Right lobe of liver (tissue), 4 donors: ENCODE measurements around the gene FMNL2.

Experiments used
- POLR2A ChIP-seq: fragments of 450-650 bp; IDR thresholded peaks from one replicate; pipeline ENCODE4 v1.6.1; 2017; ENCODE audit warnings: antibody characterized with exemption, mild to moderate bottlenecking
- TF ChIP-seq, protein P1 (sequence below), 4 donors: fragments of 200-600 bp in 3 of 4; fragments of 450-650 bp in 1 of 4; IDR thresholded peaks; one replicate each; pipeline versions ENCODE4 v1.5.1 to v1.8.0; 2016 to 2022; ENCODE audit warnings: antibody characterized with exemption in 4 of 4, mild to moderate bottlenecking in 2 of 4
- donor health status: DM: no; HTN: no; CAD: no.
- donor health status: DM: no; HTN: no; CAD: no.
- donor health status: DM: no; HTN: yes; CAD: no.

DNA sequence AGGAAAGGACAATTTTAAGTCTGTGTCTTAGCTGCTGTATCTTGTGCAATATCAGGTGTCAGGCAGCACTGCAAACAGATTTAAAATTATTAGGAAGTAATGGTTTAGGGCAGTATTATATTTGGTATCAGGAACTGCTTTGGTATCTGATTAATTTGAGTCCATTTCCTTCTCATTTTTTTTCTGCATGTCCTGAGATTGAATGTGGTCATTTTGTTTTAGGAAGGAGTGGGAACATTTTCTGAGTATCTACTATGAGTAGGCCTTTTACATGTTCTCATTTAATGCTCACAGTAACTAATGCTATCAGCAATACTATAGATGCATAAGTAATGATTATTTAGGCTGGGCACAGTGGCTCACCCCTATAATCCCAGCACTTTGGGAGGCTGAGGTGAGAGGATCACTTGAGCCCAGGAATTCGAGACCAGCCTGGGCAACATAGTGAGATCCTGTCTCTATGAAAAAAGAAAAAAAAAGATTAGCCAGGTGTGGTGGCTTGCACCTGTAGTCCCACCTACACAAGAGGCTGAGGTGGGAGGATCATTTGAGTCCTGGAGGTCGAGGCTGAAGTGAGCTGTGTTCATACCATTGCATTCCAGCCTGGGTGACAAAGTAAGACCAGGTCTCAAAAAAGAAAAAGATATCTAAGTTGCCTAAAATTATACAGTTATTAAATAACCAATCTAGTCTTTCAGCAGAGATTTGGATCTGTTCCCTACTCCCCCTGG lies 4.7 kb downstream of the FMNL2 start:
- TF ChIP-seq, protein P1, sequence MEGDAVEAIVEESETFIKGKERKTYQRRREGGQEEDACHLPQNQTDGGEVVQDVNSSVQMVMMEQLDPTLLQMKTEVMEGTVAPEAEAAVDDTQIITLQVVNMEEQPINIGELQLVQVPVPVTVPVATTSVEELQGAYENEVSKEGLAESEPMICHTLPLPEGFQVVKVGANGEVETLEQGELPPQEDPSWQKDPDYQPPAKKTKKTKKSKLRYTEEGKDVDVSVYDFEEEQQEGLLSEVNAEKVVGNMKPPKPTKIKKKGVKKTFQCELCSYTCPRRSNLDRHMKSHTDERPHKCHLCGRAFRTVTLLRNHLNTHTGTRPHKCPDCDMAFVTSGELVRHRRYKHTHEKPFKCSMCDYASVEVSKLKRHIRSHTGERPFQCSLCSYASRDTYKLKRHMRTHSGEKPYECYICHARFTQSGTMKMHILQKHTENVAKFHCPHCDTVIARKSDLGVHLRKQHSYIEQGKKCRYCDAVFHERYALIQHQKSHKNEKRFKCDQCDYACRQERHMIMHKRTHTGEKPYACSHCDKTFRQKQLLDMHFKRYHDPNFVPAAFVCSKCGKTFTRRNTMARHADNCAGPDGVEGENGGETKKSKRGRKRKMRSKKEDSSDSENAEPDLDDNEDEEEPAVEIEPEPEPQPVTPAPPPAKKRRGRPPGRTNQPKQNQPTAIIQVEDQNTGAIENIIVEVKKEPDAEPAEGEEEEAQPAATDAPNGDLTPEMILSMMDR (IDR thresholded peaks at IDR 0.05): no peak
- no peak for TF ChIP-seq POLR2A
